Naive thymus-derived CD4-positive, alpha-beta T cell (primary cell): Measurements from ENCODE around the gene ZER1. TPM values are rescaled to one million over a fixed set of nuclear protein-coding genes. Genes with fewer than 3 reads are reported as not detected.

Source experiments
- ATAC-seq: fragments of 150-1000 bp; cut with Tn5 transposase; 2 replicates; pipeline ENCODE4 v1.10.0; 2021; ENCODE audit warnings: mild to moderate bottlenecking, moderate library complexity
- CTCF ChIA-PET: fragments of 350-600 bp; sonication (Branson Sonifier 250); formaldehyde crosslinking; loops from one replicate; lab custom pipeline; 2021; ENCODE audit warnings: antibody characterized with exemption; lab: Charles Lee
- POLR2A ChIA-PET: fragments of 350-600 bp; sonication (Branson Sonifier 250); formaldehyde crosslinking; loops from one replicate; lab custom pipeline; 2021; ENCODE audit warnings: antibody characterized with exemption, inconsistent platforms; lab: Charles Lee
- DNase-seq, 9 donors: peaks; one replicate each; pipeline versions ENCODE4 v3.0.0 to v3.0.0-alpha.2; 2020 to 2022; ENCODE audit warnings: mixed read lengths in 1 of 9
- H3K27ac ChIP-seq: one replicate; pipeline ENCODE4 v1.7.0; 2013; ENCODE audit warnings: mild to moderate bottlenecking, low read depth, low read length, moderate library complexity
- H3K27me3 ChIP-seq, 2 donors: one replicate each; pipeline ENCODE4 v1.7.0; 2013; ENCODE audit warnings: low read length in 2 of 2, mild to moderate bottlenecking in 2 of 2, moderate library complexity in 2 of 2; ENCODE audit not compliant: control insufficient read depth in 2 of 2, insufficient read depth in 2 of 2
- H3K36me3 ChIP-seq, 3 experiments: 1 replicate in 2 of 3; 2 replicates in 1 of 3; pipeline ENCODE4 v1.7.0; 2013; ENCODE audit warnings: low read length in 3 of 3, mild to moderate bottlenecking in 3 of 3, moderate library complexity in 1 of 3; ENCODE audit not compliant: insufficient read depth in 3 of 3, control insufficient read depth in 2 of 3
- H3K4me1 ChIP-seq, 2 donors: one replicate each; pipeline ENCODE4 v1.7.0; 2013; ENCODE audit warnings: low read length in 2 of 2, mild to moderate bottlenecking in 2 of 2, moderate library complexity in 1 of 2; ENCODE audit not compliant: control insufficient read depth in 2 of 2, insufficient read depth in 2 of 2
- H3K4me3 ChIP-seq: 2 replicates; pipeline ENCODE4 v1.7.0; 2013; ENCODE audit warnings: mild to moderate bottlenecking, low read length
- H3K9me3 ChIP-seq, 3 experiments: 1 replicate in 2 of 3; 2 replicates in 1 of 3; pipeline ENCODE4 v1.7.0; 2013; ENCODE audit warnings: low read length in 3 of 3; ENCODE audit not compliant: control insufficient read depth in 2 of 3
- H3K27ac Mint-ChIP-seq, 9 donors: one replicate each; pipeline ENCODE4 v1.8.0; 2020 to 2022; ENCODE audit warnings: mixed read lengths in 9 of 9, mild to moderate bottlenecking in 8 of 9, moderate library complexity in 5 of 9, inconsistent platforms in 2 of 9
- H3K27me3 Mint-ChIP-seq, 5 donors: one replicate each; pipeline ENCODE4 v1.8.0; 2021 to 2022; ENCODE audit warnings: mixed read lengths in 5 of 5, mild to moderate bottlenecking in 1 of 5
- H3K36me3 Mint-ChIP-seq, 5 donors: one replicate each; pipeline ENCODE4 v1.8.0; 2020 to 2022; ENCODE audit warnings: mixed read lengths in 5 of 5, mild to moderate bottlenecking in 3 of 5, inconsistent platforms in 1 of 5
- H3K4me1 Mint-ChIP-seq, 7 donors: one replicate each; pipeline ENCODE4 v1.8.0; 2020 to 2022; ENCODE audit warnings: mixed read lengths in 7 of 7, mild to moderate bottlenecking in 3 of 7, inconsistent platforms in 1 of 7
- H3K4me3 Mint-ChIP-seq, 10 donors: one replicate each; pipeline ENCODE4 v1.8.0; 2020 to 2022; ENCODE audit warnings: mild to moderate bottlenecking in 10 of 10, mixed read lengths in 10 of 10, moderate library complexity in 6 of 10, inconsistent platforms in 2 of 10
- H3K9me3 Mint-ChIP-seq, 11 donors: one replicate each; pipeline ENCODE4 v1.8.0; 2020 to 2022; ENCODE audit warnings: mixed read lengths in 11 of 11, mild to moderate bottlenecking in 4 of 11, inconsistent platforms in 1 of 11, moderate library complexity in 1 of 11
- intact Hi-C, 2 donors: fragments of 100-400 bp; cut with micrococcal nuclease; formaldehyde crosslinking; loops; one replicate each; pipeline ENCODE4 v1.15.1; 2023
- polyA plus RNA-seq, 2 donors: library from polyadenylated mRNA; unstranded; fragments of 300-500 nt; fragmentation: Illumina TruSeq; gene quantifications; one replicate each; pipeline ENCODE4 v1.2.3, GENCODE V29; 2021
- total RNA-seq, 6 experiments: library from RNA in 5 of 6; stranded (reverse) in 5 of 6; gene quantifications; 1 replicate in 5 of 6; 2 replicates in 1 of 6; pipeline ENCODE4 v1.2.3 and lab custom pipeline; 2021 to 2026

ZER1 gene
- total and polyA plus RNA-seq, 7 experiments from 2014 or later = 22.7 to 57.7 (median 37.6) TPM

GRCh38 chr9:128705051-128705965 is 66.4 kb downstream of the ZER1 start:
- intact Hi-C loops = no loop called here
- Histone ChIP-seq H3K27ac (no peak overlapping the region), H3K9me3 (no peaks in the 10 kb centered on the region), H3K36me3 (no peaks in the 10 kb centered on the region), H3K4me3 (no peak overlapping the region), H3K27me3 (no peaks in the 10 kb centered on the region), H3K4me1 (no peaks in the 10 kb centered on the region)
- ATAC-seq (no peak), DNase-seq (no peak)
- Mint-ChIP-seq H3K9me3 (no peaks in the 10 kb centered on the region), H3K36me3 (peaks cover 0 to 2% (median 0%) of the 10 kb centered on the region in 5 donors), H3K27ac (peak overlapping the region in 1 of 9 donors; percentile 18), H3K4me3 (peak overlapping the region in 1 of 10 donors; percentile 5), H3K27me3 (no peaks in the 10 kb centered on the region), H3K4me1 (peaks cover 4 to 17% (median 10%) of the 10 kb centered on the region in 7 donors)
- CTCF ChIA-PET = interaction anchor here (1.0 kb wide), 1 partner anchor 11 kb away, joined by 4 read pairs; no protein-coding TSS in a partner anchor
- POLR2A ChIA-PET = no interaction called here

GRCh38 chr9:128704356-128704670 is 67.4 kb downstream of the ZER1 start:
- CTCF ChIA-PET = interaction anchor here (1.2 kb wide), 1 partner anchor 10 kb away, joined by 5 read pairs; no protein-coding TSS in a partner anchor
- no peaks in the 10 kb centered on the region for H3K27me3 ChIP-seq
- no peak for ATAC-seq
- Mint-ChIP-seq H3K27ac (peak overlapping the region in 2 of 9 donors; percentile 23 to 38), H3K9me3 (no peaks in the 10 kb centered on the region), H3K4me3 (peak overlapping the region in 8 of 10 donors; percentile 29 to 92 (median 46)), H3K36me3 (peaks cover 0 to 2% (median 0%) of the 10 kb centered on the region in 5 donors), H3K27me3 (no peaks in the 10 kb centered on the region), H3K4me1 (peaks cover 4 to 17% (median 10%) of the 10 kb centered on the region in 7 donors)
- POLR2A ChIA-PET = interaction anchor here (1.4 kb wide), 1 partner anchor 12 kb away, joined by 5 read pairs; no protein-coding TSS in a partner anchor
- H3K36me3 ChIP-seq = no peaks in the 10 kb centered on the region
- H3K9me3 ChIP-seq = no peaks in the 10 kb centered on the region
- intact Hi-C loops = loop anchor here (5.0 kb wide), 1 partner anchor 83 kb away; the partner anchor contains the start of gene TBC1D13 (in 2 of the 2)
- H3K27ac ChIP-seq = no peak overlapping the region
- H3K4me3 ChIP-seq = no peak overlapping the region
- no peak for DNase-seq
- no peaks in the 10 kb centered on the region for H3K4me1 ChIP-seq

GRCh38 chr9:128703616-128704355 is 67.9 kb downstream of the ZER1 start:
- POLR2A ChIA-PET = interaction anchor here (1.4 kb wide), 1 partner anchor 12 kb away, joined by 5 read pairs; no protein-coding TSS in a partner anchor
- Mint-ChIP-seq H3K36me3 (peaks cover 0 to 2% (median 0%) of the 10 kb centered on the region in 5 donors), H3K4me3 (peak overlapping the region; percentile 63 to 92 (median 82)), H3K27me3 (no peaks in the 10 kb centered on the region), H3K9me3 (no peaks in the 10 kb centered on the region), H3K4me1 (peaks cover 4 to 17% (median 10%) of the 10 kb centered on the region in 7 donors), H3K27ac (peak overlapping the region in 5 of 9 donors; percentile 56 to 80 (median 72))
- intact Hi-C loops = loop anchor here (2.0 to 5.0 kb wide), 2 partner anchors 15 to 84 kb away; partner anchors contain the start of genes TBC1D13 (in 2 of the 2) and SET (in 1 of the 2)
- H3K9me3 ChIP-seq = no peaks in the 10 kb centered on the region
- no peaks in the 10 kb centered on the region for H3K4me1 ChIP-seq
- peak overlapping the region; percentile 68 for H3K4me3 ChIP-seq
- H3K27ac ChIP-seq = peak overlapping the region; percentile 60
- CTCF ChIA-PET = interaction anchor here (0.6 to 1.2 kb wide), 2 partner anchors 10 to 38 kb away, joined by 3 to 5 read pairs; no protein-coding TSS in a partner anchor
- H3K36me3 ChIP-seq = no peaks in the 10 kb centered on the region
- H3K27me3 ChIP-seq = no peaks in the 10 kb centered on the region
- no peak for ATAC-seq
- DNase-seq = no peak

GRCh38 chr9:128702949-128703615 is 68.6 kb downstream of the ZER1 start:
- H3K9me3 Mint-ChIP-seq = no peaks in the 10 kb centered on the region

GRCh38 chr9:128702445-128702948 is 69.2 kb downstream of the ZER1 start, which contains the start of gene PKN3:
TSS of gene PKN3 (plus strand) at chr9:128702503. CDS start at chr9:128702916, 413 bp downstream.
- ChIA-PET POLR2A (interaction anchor here (0.6 to 1.0 kb wide), 2 partner anchors 12 to 1186 kb away, joined by 3 read pairs; no protein-coding TSS in a partner anchor), CTCF (interaction anchor here (0.7 to 0.9 kb wide), 2 partner anchors 10 to 18 kb away, joined by 3 to 7 read pairs; no protein-coding TSS in a partner anchor)
- DNase-seq = peak; percentile 63 to 95 (median 82)
- peak; percentile 94 for ATAC-seq
- peak within 1 kb of the TSS; percentile 60 for H3K27ac ChIP-seq
- Mint-ChIP-seq H3K4me1 (peaks cover 4 to 17% (median 10%) of the 10 kb centered on the region in 7 donors), H3K27ac (peak within 1 kb of the TSS; percentile 52 to 91 (median 79)), H3K27me3 (no peaks in the 10 kb centered on the region), H3K4me3 (peak within 1 kb of the TSS; percentile 84 to 94 (median 91)), H3K36me3 (peaks cover 0 to 2% (median 0%) of the 10 kb centered on the region in 5 donors), H3K9me3 (no peaks in the 10 kb centered on the region)
- intact Hi-C loops = loop anchor here (1.0 to 5.0 kb wide), 5 partner anchors 13 to 85 kb away; partner anchors contain the start of genes DYNC2I2 (in 2 of the 2), SET (in 2 of the 2), TBC1D13 (in 2 of the 2) and ZDHHC12 (in 2 of the 2)
- peak within 1 kb of the TSS; percentile 68 for H3K4me3 ChIP-seq
- no peaks in the 10 kb centered on the region for H3K27me3 ChIP-seq
- no peaks in the 10 kb centered on the region for H3K4me1 ChIP-seq
- H3K36me3 ChIP-seq = no peaks in the 10 kb centered on the region
- H3K9me3 ChIP-seq = no peaks in the 10 kb centered on the region

More at GRCh38 chr9:128702949-128703615, 68.6 kb downstream of the ZER1 start:
- Mint-ChIP-seq H3K27ac (peak overlapping the region in 6 of 9 donors; percentile 56 to 80 (median 74)), H3K27me3 (no peaks in the 10 kb centered on the region), H3K36me3 (peaks cover 0 to 2% (median 0%) of the 10 kb centered on the region in 5 donors), H3K4me1 (peaks cover 4 to 17% (median 10%) of the 10 kb centered on the region in 7 donors), H3K4me3 (peak overlapping the region; percentile 63 to 92 (median 84))
- H3K36me3 ChIP-seq = no peaks in the 10 kb centered on the region
- no peaks in the 10 kb centered on the region for H3K27me3 ChIP-seq
- peak; percentile 42 for ATAC-seq
- peak in 4 of 9 donors; percentile 21 to 52 (median 22) for DNase-seq
- peak overlapping the region; percentile 60 for H3K27ac ChIP-seq
- intact Hi-C loops = loop anchor here (1.0 to 5.0 kb wide), 5 partner anchors 14 to 84 kb away; partner anchors contain the start of genes DYNC2I2 (in 2 of the 2), SET (in 2 of the 2), TBC1D13 (in 2 of the 2) and ZDHHC12 (in 2 of the 2)
- ChIA-PET POLR2A (interaction anchor here (1.4 kb wide), 1 partner anchor 11 kb away, joined by 5 read pairs; no protein-coding TSS in a partner anchor), CTCF (interaction anchor here (0.6 kb wide), 1 partner anchor 38 kb away, joined by 3 read pairs; no protein-coding TSS in a partner anchor)
- H3K4me1 ChIP-seq = no peaks in the 10 kb centered on the region
- peak overlapping the region; percentile 68 for H3K4me3 ChIP-seq
- H3K9me3 ChIP-seq = no peaks in the 10 kb centered on the region
